K562 (cell line): ENCODE data around the gene SLC34A1. TPM values are rescaled to one million over a fixed set of nuclear protein-coding genes. Genes with fewer than 3 reads are reported as not detected.

Experiments
- ATF7 ChIP-seq: fragments of 450-650 bp; IDR thresholded peaks from 2 replicates; pipeline ENCODE4 v1.7.1; 2014; ENCODE audit warnings: mild to moderate bottlenecking, moderate library complexity
- CUX1 ChIP-seq: fragments of 200-800 bp; sonication (Bioruptor generic); IDR thresholded peaks from 2 replicates; pipeline ENCODE4 v1.6.1; 2016; ENCODE audit warnings: missing genetic modification characterization, missing compliant biosample characterization
- MLLT1 ChIP-seq, 2 experiments: fragments of 450-650 bp; IDR thresholded peaks; 2 replicates each; pipeline ENCODE4 v1.6.1; 2016
- MTA1 ChIP-seq: fragments of 450-650 bp; IDR thresholded peaks from 2 replicates; pipeline ENCODE4 v1.6.1; 2017; ENCODE audit warnings: borderline replicate concordance
- NKRF ChIP-seq: fragments of 450-650 bp; IDR thresholded peaks from 2 replicates; pipeline ENCODE4 v1.6.1; 2016; ENCODE audit warnings: borderline replicate concordance
- RBM25 ChIP-seq: fragments of 200-400 bp; formaldehyde crosslinking; IDR thresholded peaks from 2 replicates; pipeline ENCODE4 v1.6.1; 2018; ENCODE audit warnings: low read length, low read depth, moderate library complexity; ENCODE audit not compliant: severe bottlenecking
- TFAP4 ChIP-seq: sonication (generic); formaldehyde crosslinking; IDR thresholded peaks from 2 replicates; pipeline ENCODE4 v1.8.0; 2022; ENCODE audit warnings: missing genetic modification reagents, mild to moderate bottlenecking, moderate library complexity, borderline replicate concordance
- XRCC5 ChIP-seq: fragments of 200-400 bp; formaldehyde crosslinking; IDR thresholded peaks from 2 replicates; pipeline ENCODE4 v1.6.1; 2017; ENCODE audit warnings: low read depth, mild to moderate bottlenecking, low read length
- ZEB2 ChIP-seq: fragments of 450-650 bp; IDR thresholded peaks from 2 replicates; pipeline ENCODE4 v1.6.1; 2016
- polyA plus RNA-seq, 8 experiments: library from polyadenylated mRNA; depleted of rRNA in 4 of 8; stranded (reverse) in 5 of 8; unstranded in 3 of 8; fragments of >200 nt; fragmentation: Nextera tagmentation in 2 of 8; fragmentation: Illumina TruSeq in 1 of 8; extraction: Ambion mirVana in 2 of 8; extraction: Trizol in 1 of 8; gene quantifications; 2 replicates each; pipeline versions ENCODE4 v1.2.1 to v1.2.3, GENCODE V29; 2011 to 2014; ENCODE audit warnings: inconsistent platforms in 1 of 8, missing spikeins in 1 of 8
- total RNA-seq, 7 experiments: library from RNA; depleted of rRNA in 6 of 7; stranded (reverse); fragments of >200 nt in 6 of 7; fragmentation: Illumina TruSeq in 2 of 7; extraction: Trizol in 2 of 7; gene quantifications; 2 replicates each; pipeline versions ENCODE4 v1.2.1 to v1.2.3, GENCODE V29; 2011 to 2021; ENCODE audit warnings: low replicate concordance in 1 of 7

Gene SLC34A1
- total and polyA plus RNA-seq, 9 of the 15 experiments (the other 6 are each of a cell fraction or from before 2014, with no cell fraction given): not detected

- TF ChIP-seq TFAP4 (CRISPR knock-in tag) (peak; percentile 91), RBM25 (peak; percentile 92), MLLT1 (IDR thresholded peaks at IDR 0.05) (peak in 1 of 2 experiments; percentile 67; a peak in 1 of 4 replicates), NKRF (peak; percentile 30; the same call in 1 of the 2 replicates), ZEB2 (peak; percentile 45; the same call in 1 of the 2 replicates), MTA1 (no peak), XRCC5 (peak; percentile 88), ATF7 (peak; percentile 38; the same call in 1 of the 2 replicates), CUX1 (no peak)
These were observed 6.4 kb downstream of the SLC34A1 start (continued) for GRCh38 chr5:177390363-177391300.
